Thymus (tissue), 11 donors: ENCODE measurements around the gene DHX36. TPM values are rescaled to one million over a fixed set of nuclear protein-coding genes. Genes with fewer than 3 reads are reported as not detected.

Source experiments
- DNase-seq, 9 donors: peaks; one replicate each; pipeline ENCODE4 v3.0.0-alpha.2; 2013; ENCODE audit warnings: low spot score in 9 of 9, low read depth in 6 of 9, missing footprints in 1 of 9
- H3K27ac ChIP-seq, 2 donors: one replicate each; pipeline ENCODE4 v1.5.1; 2013; ENCODE audit warnings: control low read depth in 1 of 2, low read depth in 1 of 2, low read length in 1 of 2, mild to moderate bottlenecking in 1 of 2, moderate library complexity in 1 of 2
- H3K27me3 ChIP-seq, 2 donors: one replicate each; pipeline ENCODE4 v1.5.1; 2013; ENCODE audit warnings: low read length in 1 of 2; ENCODE audit not compliant: control insufficient read depth in 2 of 2, insufficient read depth in 1 of 2
- H3K36me3 ChIP-seq, 2 donors: one replicate each; pipeline ENCODE4 v1.5.1; 2013; ENCODE audit warnings: low read length in 1 of 2, mild to moderate bottlenecking in 1 of 2, moderate library complexity in 1 of 2; ENCODE audit not compliant: control insufficient read depth in 2 of 2, insufficient read depth in 2 of 2
- H3K4me1 ChIP-seq, 2 donors: one replicate each; pipeline ENCODE4 v1.5.1; 2013; ENCODE audit warnings: low read length in 2 of 2; ENCODE audit not compliant: control insufficient read depth in 2 of 2, insufficient read depth in 2 of 2
- H3K4me3 ChIP-seq, 2 donors: one replicate each; pipeline ENCODE4 v1.5.1; 2013; ENCODE audit warnings: low read length in 2 of 2, control low read depth in 1 of 2, mild to moderate bottlenecking in 1 of 2
- H3K9me3 ChIP-seq, 2 donors: one replicate each; pipeline ENCODE4 v1.5.1; 2013; ENCODE audit warnings: low read length in 1 of 2, mild to moderate bottlenecking in 1 of 2; ENCODE audit not compliant: control insufficient read depth in 2 of 2, insufficient read depth in 1 of 2
- polyA plus RNA-seq: library from polyadenylated mRNA; stranded (reverse); fragments of 200-250 nt; gene quantifications from one replicate; pipeline ENCODE4 v1.2.3, GENCODE V29; 2013
- total RNA-seq: library from RNA; stranded (reverse); fragments of 120-200 nt; gene quantifications from one replicate; pipeline ENCODE4 v1.2.4, GENCODE V29; 2013
- donor health status: healthy.

Gene DHX36
- total and polyA plus RNA-seq, 2 donors: 58.9 to 66.1 TPM

DNA sequence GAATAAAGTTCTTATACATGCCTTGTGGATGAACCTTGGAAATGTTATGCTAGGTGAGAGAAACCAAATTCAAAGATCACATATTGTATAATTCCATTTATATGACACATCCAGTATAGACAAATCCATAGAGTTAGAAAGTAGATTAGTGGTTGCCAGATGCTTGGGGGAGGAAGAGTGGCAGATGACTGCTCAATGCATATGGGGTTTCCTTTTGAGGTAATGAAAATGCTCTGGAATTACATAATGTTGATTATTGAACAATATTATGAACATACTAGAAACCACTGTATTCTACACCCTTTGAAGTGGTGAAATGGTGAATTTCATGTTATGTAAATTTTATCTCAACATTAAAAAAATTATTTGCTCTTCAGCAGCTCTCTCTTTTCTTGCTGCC, 100.8 kb downstream of the DHX36 start:
- H3K4me3 ChIP-seq: no peak overlapping the region
- no peaks in the 10 kb centered on the region for H3K4me1 ChIP-seq
- no peaks in the 10 kb centered on the region for H3K27me3 ChIP-seq
- no peak for DNase-seq
- H3K9me3 ChIP-seq: no peaks in the 10 kb centered on the region
- no peak overlapping the region for H3K27ac ChIP-seq
- H3K36me3 ChIP-seq: no peaks in the 10 kb centered on the region

Other genes starting within 250 kb of the DHX36 start
- 1.3 TPM for gene ARHGEF26, start 203.1 kb downstream of the DHX36 start, total RNA-seq
- gene ARHGEF26, start 203.1 kb downstream of the DHX36 start, polyA plus RNA-seq: 3.5 TPM
- not detected for gene GPR149, start 105.7 kb upstream of the DHX36 start, total RNA-seq
- 0.02 TPM for gene GPR149, start 105.7 kb upstream of the DHX36 start, polyA plus RNA-seq